IMR-90 (cell line): ENCODE measurements around the gene RERE. TPM values are rescaled to one million over a fixed set of nuclear protein-coding genes. Genes with fewer than 3 reads are reported as not detected.

Experiments used
- ATAC-seq: fragments of 200-7000 bp; cut with Tn5 transposase; 2 replicates; pipeline ENCODE4 v1.9.1; 2020; ENCODE audit warnings: low read depth, mild to moderate bottlenecking, moderate library complexity
- BruUV-seq: library from RNA; stranded (reverse); fragments of 400-500 nt; replicated peaks from 2 replicates; lab custom pipeline; 2021; lab: Mats Ljungman, UMichigan
- CTCF ChIA-PET: fragments of 300-600 bp; formaldehyde crosslinking; extraction: SDS; loops from one replicate; lab custom pipeline; 2021; ENCODE audit warnings: antibody characterized with exemption; lab: Yijun Ruan, JAX
- POLR2A ChIA-PET: fragments of 300-600 bp; sonication (Branson Sonifier 250); formaldehyde crosslinking; loops from one replicate; lab custom pipeline; 2022; ENCODE audit warnings: antibody characterized with exemption; ENCODE audit not compliant: unreplicated experiment; lab: Charles Lee
- DNase-seq: peaks from one replicate; pipeline ENCODE4 v3.0.0; 2013
- H2AFZ ChIP-seq: replicated peaks from 2 replicates; pipeline ENCODE3; 2013; ENCODE audit warnings: low read length, mild to moderate bottlenecking; ENCODE audit not compliant: poor library complexity
- H2AK5ac ChIP-seq: 2 replicates; pipeline ENCODE4 v1.6.1; 2013; ENCODE audit warnings: low read depth, low read length, inconsistent platforms
- H2AK9ac ChIP-seq: replicated peaks from 2 replicates; pipeline ENCODE3; 2013; ENCODE audit warnings: mild to moderate bottlenecking, low read depth, low read length, moderate library complexity; ENCODE audit not compliant: poor library complexity
- H2BK120ac ChIP-seq: 2 replicates; pipeline ENCODE4 v1.6.1; 2013; ENCODE audit warnings: low read depth, low read length, inconsistent platforms
- H2BK15ac ChIP-seq: 3 replicates; pipeline ENCODE4 v1.6.1; 2013; ENCODE audit warnings: low read depth, low read length, inconsistent platforms
- H2BK20ac ChIP-seq: 2 replicates; pipeline ENCODE4 v1.6.1; 2013; ENCODE audit warnings: low read depth, mild to moderate bottlenecking, inconsistent platforms, low read length, moderate library complexity
- H2BK5ac ChIP-seq: 2 replicates; pipeline ENCODE4 v1.6.1; 2013; ENCODE audit warnings: mild to moderate bottlenecking, low read depth, low read length, inconsistent platforms; ENCODE audit not compliant: poor library complexity, severe bottlenecking
- H3K14ac ChIP-seq: replicated peaks from 2 replicates; pipeline ENCODE4 v1.6.1; 2013; ENCODE audit warnings: low read depth, low read length, inconsistent platforms
- H3K18ac ChIP-seq: 2 replicates; pipeline ENCODE4 v1.6.1; 2013; ENCODE audit warnings: low read depth, low read length, control low read depth
- H3K23ac ChIP-seq: 2 replicates; pipeline ENCODE4 v1.6.1; 2013; ENCODE audit warnings: low read depth, low read length, inconsistent platforms
- H3K27ac ChIP-seq: 2 replicates; pipeline ENCODE4 v1.5.1; 2013; ENCODE audit warnings: mild to moderate bottlenecking, control low read depth, low read length; ENCODE audit not compliant: insufficient read depth
- H3K27me3 ChIP-seq: 2 replicates; pipeline ENCODE4 v1.6.1; 2013; ENCODE audit warnings: low read length; ENCODE audit not compliant: control insufficient read depth, insufficient read depth
- H3K36me3 ChIP-seq: 2 replicates; pipeline ENCODE4 v1.6.1; 2013; ENCODE audit warnings: low read length, mixed read lengths; ENCODE audit not compliant: control insufficient read depth, insufficient read depth
- H3K4ac ChIP-seq: 2 replicates; pipeline ENCODE4 v1.6.1; 2013; ENCODE audit warnings: low read depth, low read length, inconsistent platforms
- H3K4me1 ChIP-seq: 2 replicates; pipeline ENCODE4 v1.6.1; 2013; ENCODE audit warnings: low read length, mixed read lengths; ENCODE audit not compliant: control insufficient read depth, insufficient read depth
- H3K4me2 ChIP-seq: 2 replicates; pipeline ENCODE4 v1.6.1; 2013; ENCODE audit warnings: low read depth, mild to moderate bottlenecking, control low read depth, low read length, moderate library complexity
- H3K4me3 ChIP-seq: 2 replicates; pipeline ENCODE4 v1.5.1; 2013; ENCODE audit warnings: low read depth, mild to moderate bottlenecking, control low read depth, low read length, moderate library complexity; ENCODE audit not compliant: insufficient read depth
- H3K56ac ChIP-seq: 2 replicates; pipeline ENCODE4 v1.6.1; 2013; ENCODE audit warnings: low read length, inconsistent platforms; ENCODE audit not compliant: insufficient read depth; ENCODE audit errors: extremely low read depth
- H3K79me1 ChIP-seq, 2 experiments: 2 replicates each; pipeline ENCODE4 v1.6.1; 2013; ENCODE audit warnings: low read length in 2 of 2, inconsistent platforms in 1 of 2, low read depth in 1 of 2
- H3K9ac ChIP-seq: 2 replicates; pipeline ENCODE4 v1.6.1; 2013; ENCODE audit warnings: low read depth, low read length, control low read depth
- H3K9me1 ChIP-seq: 2 replicates; pipeline ENCODE4 v1.6.1; 2013; ENCODE audit warnings: low read length, inconsistent platforms; ENCODE audit not compliant: insufficient read depth
- H3K9me3 ChIP-seq: 2 replicates; pipeline ENCODE4 v1.6.1; 2013; ENCODE audit warnings: low read length; ENCODE audit not compliant: control insufficient read depth, insufficient read depth
- H4K20me1 ChIP-seq: 2 replicates; pipeline ENCODE4 v1.6.1; 2013; ENCODE audit warnings: low read length, inconsistent platforms; ENCODE audit not compliant: insufficient read depth
- H4K5ac ChIP-seq: 2 replicates; pipeline ENCODE4 v1.6.1; 2013; ENCODE audit warnings: mild to moderate bottlenecking, low read depth, low read length, control low read depth
- H4K8ac ChIP-seq, 2 experiments: 2 replicates each; pipeline ENCODE4 v1.6.1; 2013; ENCODE audit warnings: low read depth in 2 of 2, low read length in 2 of 2, control low read depth in 1 of 2, inconsistent platforms in 1 of 2
- H4K91ac ChIP-seq: 2 replicates; pipeline ENCODE4 v1.6.1; 2013; ENCODE audit warnings: low read depth, low read length, inconsistent platforms; ENCODE audit not compliant: insufficient read depth
- CEBPB ChIP-seq: IDR thresholded peaks from 2 replicates; pipeline ENCODE4 v1.6.1; 2012; ENCODE audit warnings: low read depth, low read length, improper control_type of control experiment
- MAFK ChIP-seq: IDR thresholded peaks from 2 replicates; pipeline ENCODE4 v1.6.1; 2012; ENCODE audit warnings: low read depth, low read length, improper control_type of control experiment
- NFE2L2 ChIP-seq: fragments of 150-350 bp; IDR thresholded peaks from 2 replicates; pipeline ENCODE4 v1.6.1; 2016; ENCODE audit warnings: low read depth, mild to moderate bottlenecking, low read length
- RCOR1 ChIP-seq: IDR thresholded peaks from 2 replicates; pipeline ENCODE4 v1.6.1; 2012; ENCODE audit warnings: mild to moderate bottlenecking, low read length, improper control_type of control experiment; ENCODE audit not compliant: insufficient replicate concordance
- RFX5 ChIP-seq: IDR thresholded peaks from 2 replicates; pipeline ENCODE4 v1.8.0; 2012; ENCODE audit warnings: low read depth, mild to moderate bottlenecking, low read length, moderate library complexity
- WGBS, 2 experiments: methylation state at CpG; one replicate each; pipeline versions ENCODE4 v1.1.5 to v1.1.7; 2013; ENCODE audit warnings: missing lambda C conversion rate in 2 of 2; ENCODE audit not compliant: insufficient read length in 1 of 2; ENCODE audit errors: extremely low coverage in 2 of 2; 5-methylcytosine and 5-hydroxymethylcytosine counted together
- dilution Hi-C: fragments of 300-500 bp; cut with HindIII; formaldehyde crosslinking; loops from one replicate; pipeline ENCODE4 v1.14.3; 2018; ENCODE audit warnings: low sequenced_read_pairs; ENCODE audit not compliant: unreplicated experiment
- in situ Hi-C: fragments of 300-500 bp; cut with MboI; formaldehyde crosslinking; loops from 3 replicates; pipeline ENCODE4 v1.14.3; 2019; ENCODE audit warnings: low sequenced_read_pairs, inconsistent platforms, mixed read lengths
- intact Hi-C: fragments of 100-400 bp; cut with micrococcal nuclease; formaldehyde crosslinking; loops from 2 replicates; pipeline ENCODE4 v1.10.0; 2022
- polyA plus RNA-seq, 3 experiments: library from polyadenylated mRNA; depleted of rRNA; stranded (reverse); fragments of >200 nt; gene quantifications; 2 replicates each; pipeline ENCODE4 v1.2.3, GENCODE V29; 2012; ENCODE audit warnings: low replicate concordance in 1 of 3
- total RNA-seq: library from RNA; depleted of rRNA; stranded (reverse); fragments of >200 nt; gene quantifications from 2 replicates; pipeline ENCODE4 v1.2.3, GENCODE V29; 2012
- TF ChIP-seq, protein P1 (sequence below): conservative IDR thresholded peaks from 2 replicates; pipeline ENCODE4 v1.5.1; 2012; ENCODE audit warnings: mild to moderate bottlenecking, low read depth, low read length, improper control_type of control experiment

RERE gene
- total and polyA plus RNA-seq, 2 of the 4 experiments (the other 2 are of a cell fraction) = 11.5 to 25.1 TPM

DNA sequence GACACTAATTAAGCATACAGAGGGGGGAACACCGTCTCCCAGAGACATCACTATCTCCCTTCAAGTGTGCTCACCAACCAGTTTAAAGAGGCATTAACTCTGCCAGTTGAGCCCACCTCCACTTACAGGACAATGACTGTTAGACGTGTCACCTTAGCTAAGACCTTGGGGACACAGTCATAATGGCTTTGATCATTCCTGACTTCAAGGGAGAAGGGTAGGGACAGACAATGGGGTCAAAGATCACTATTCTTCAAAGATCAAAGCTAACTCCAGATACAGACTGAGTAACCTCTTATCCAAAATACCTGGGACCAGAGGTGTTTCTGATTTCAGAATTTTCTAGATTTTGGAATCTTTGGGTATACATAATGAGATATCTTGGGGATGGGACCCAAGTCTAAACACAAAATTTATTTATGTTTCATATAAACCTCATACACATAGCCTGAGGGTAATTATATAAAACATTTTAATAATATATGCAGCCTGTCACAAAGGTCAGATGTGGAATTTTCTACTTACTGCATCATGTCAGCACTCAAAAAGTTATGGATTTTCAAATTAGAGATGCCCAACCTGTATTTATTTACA is 253.4 kb downstream of the RERE start (continued):
- no peak for TF ChIP-seq CEBPB

DNA sequence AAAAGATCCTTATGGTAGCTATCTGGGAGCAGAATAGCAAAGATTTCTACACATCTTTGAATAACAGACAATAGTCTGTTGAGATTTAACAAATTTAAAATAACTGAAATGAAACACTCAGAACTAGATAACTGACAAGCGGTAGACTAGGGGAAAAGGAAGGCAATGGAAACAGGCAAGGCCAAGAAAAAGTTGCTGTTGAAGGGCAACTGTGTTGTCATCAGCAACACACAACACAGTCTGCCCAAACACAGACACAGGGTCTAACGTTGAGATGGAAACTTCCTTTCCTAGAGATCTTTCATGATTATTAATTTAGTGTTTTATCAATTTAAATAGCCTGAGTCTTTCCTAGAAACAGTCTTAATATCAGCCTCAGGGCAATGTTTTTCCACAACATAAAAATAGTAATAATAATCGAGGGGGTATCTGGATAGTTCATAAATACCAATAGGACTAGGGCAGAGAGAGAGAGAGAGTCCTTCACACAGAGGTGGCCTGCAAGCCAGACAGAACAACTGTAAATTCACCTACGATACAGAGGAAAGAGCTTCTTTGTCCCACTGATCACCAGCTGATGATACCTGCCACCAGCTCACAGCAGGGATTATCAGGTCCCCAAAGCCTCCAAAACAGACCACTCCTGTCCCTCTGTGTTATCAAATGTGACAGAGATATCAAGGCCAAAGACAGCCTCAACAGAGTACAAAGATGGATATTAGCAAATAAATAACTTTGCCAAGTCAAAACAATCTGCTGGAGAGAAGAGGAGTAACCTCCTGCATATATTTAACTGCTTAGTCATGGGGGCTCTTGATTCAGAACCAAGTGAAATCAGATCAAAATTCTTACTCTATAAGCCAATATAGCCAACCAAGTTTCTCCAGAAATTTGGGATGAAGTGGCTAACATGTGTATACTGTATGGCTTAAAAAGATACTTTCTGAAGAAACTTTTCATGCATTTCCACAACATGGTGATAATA is 254.3 kb downstream of the RERE start:
- Histone ChIP-seq H3K18ac (peak overlapping the region; percentile 20), H3K56ac (no peak overlapping the region), H2BK15ac (peak overlapping the region; percentile 47; the same call in 2 of the 3 replicates), H4K20me1 (peaks cover 9% of the 10 kb centered on the region; the same call in 1 of the 2 replicates), H3K9ac (no peak overlapping the region), H3K9me1 (peaks cover 9% of the 10 kb centered on the region), H3K14ac (no peak overlapping the region; the same call in 1 of the 2 replicates), H2AK9ac (no peak overlapping the region), H3K36me3 (no peaks in the 10 kb centered on the region), H2AFZ (no peak overlapping the region), H3K79me1 (peaks cover 39 to 61% of the 10 kb centered on the region in 2 experiments), H4K5ac (0 out of 2 replicates have a peak overlapping the region, but pooled peaks have one; percentile 3), H3K4me1 (peaks cover 10% of the 10 kb centered on the region), H2BK20ac (no peak overlapping the region; the same call in 1 of the 2 replicates), H4K8ac (peak overlapping the region in 1 of 2 experiments; percentile 41; a peak in 2 of 4 replicates), H4K91ac (no peak overlapping the region), H3K27me3 (no peaks in the 10 kb centered on the region), H2BK5ac (no peak overlapping the region), H2BK120ac (peak overlapping the region; percentile 61), H3K4ac (peak overlapping the region; percentile 62), H3K23ac (0 out of 2 replicates have a peak overlapping the region, but pooled peaks have one; percentile 57), H3K4me2 (no peak overlapping the region), H3K27ac (peak overlapping the region; percentile 10; the same call in 1 of the 2 replicates), H2AK5ac (peak overlapping the region; percentile 72; the same call in 1 of the 2 replicates), H3K4me3 (no peak overlapping the region), H3K9me3 (no peaks in the 10 kb centered on the region)
- POLR2A ChIA-PET = no interaction called here
- DNase-seq (peak; percentile 54), ATAC-seq (peak; percentile 61)
- intact Hi-C loops = loop anchor here (5.0 kb wide), 1 partner anchor 96 kb away; no protein-coding TSS in a partner anchor
- TF ChIP-seq, protein P1, sequence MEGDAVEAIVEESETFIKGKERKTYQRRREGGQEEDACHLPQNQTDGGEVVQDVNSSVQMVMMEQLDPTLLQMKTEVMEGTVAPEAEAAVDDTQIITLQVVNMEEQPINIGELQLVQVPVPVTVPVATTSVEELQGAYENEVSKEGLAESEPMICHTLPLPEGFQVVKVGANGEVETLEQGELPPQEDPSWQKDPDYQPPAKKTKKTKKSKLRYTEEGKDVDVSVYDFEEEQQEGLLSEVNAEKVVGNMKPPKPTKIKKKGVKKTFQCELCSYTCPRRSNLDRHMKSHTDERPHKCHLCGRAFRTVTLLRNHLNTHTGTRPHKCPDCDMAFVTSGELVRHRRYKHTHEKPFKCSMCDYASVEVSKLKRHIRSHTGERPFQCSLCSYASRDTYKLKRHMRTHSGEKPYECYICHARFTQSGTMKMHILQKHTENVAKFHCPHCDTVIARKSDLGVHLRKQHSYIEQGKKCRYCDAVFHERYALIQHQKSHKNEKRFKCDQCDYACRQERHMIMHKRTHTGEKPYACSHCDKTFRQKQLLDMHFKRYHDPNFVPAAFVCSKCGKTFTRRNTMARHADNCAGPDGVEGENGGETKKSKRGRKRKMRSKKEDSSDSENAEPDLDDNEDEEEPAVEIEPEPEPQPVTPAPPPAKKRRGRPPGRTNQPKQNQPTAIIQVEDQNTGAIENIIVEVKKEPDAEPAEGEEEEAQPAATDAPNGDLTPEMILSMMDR = no peak
- TF ChIP-seq MAFK (no peak), RFX5 (no peak), RCOR1 (no peak), NFE2L2 (peak; percentile 67)
- WGBS, 2 experiments = no CpG with 5 or more reads among the region's 4 CpGs
- BruUV-seq = no TSS peak
- in situ Hi-C loops = loop anchor here (5.0 to 25.0 kb wide), 3 partner anchors 164 to 576 kb away; no protein-coding TSS in a partner anchor
- CTCF ChIA-PET = interaction anchor here (1.4 to 1.7 kb wide), 2 partner anchors 164 to 286 kb away, joined by 5 to 6 read pairs; no protein-coding TSS in a partner anchor
- dilution Hi-C loops = no loop called here
